T-helper 17 cell (primary cell): ENCODE results near the gene ZNF765. TPM values are rescaled to one million over a fixed set of nuclear protein-coding genes. Genes with fewer than 3 reads are reported as not detected.
"Not testable (repeated sequence)": the region's sequence is repeated elsewhere in the genome, so short reads cannot be mapped to it uniquely, and the experiment has no call there.

Experiments used
- ATAC-seq: fragments of 150-1000 bp; cut with Tn5 transposase; 2 replicates; pipeline ENCODE4 v1.10.0; 2021; ENCODE audit warnings: mild to moderate bottlenecking, moderate library complexity
- DNase-seq, 3 donors: peaks; one replicate each; pipeline versions ENCODE4 v3.0.0 to v3.0.0-alpha.2; 2020 to 2021
- H3K9me3 ChIP-seq: one replicate; pipeline ENCODE4 v1.7.0; 2013; ENCODE audit warnings: low read length, mild to moderate bottlenecking; ENCODE audit not compliant: control insufficient read depth, poor library complexity, severe bottlenecking
- H3K27ac Mint-ChIP-seq: one replicate; pipeline ENCODE4 v1.8.0; 2022; ENCODE audit warnings: mild to moderate bottlenecking, moderate library complexity, mixed read lengths
- H3K27me3 Mint-ChIP-seq: one replicate; pipeline ENCODE4 v1.8.0; 2022; ENCODE audit warnings: mixed read lengths
- H3K36me3 Mint-ChIP-seq: one replicate; pipeline ENCODE4 v1.8.0; 2022; ENCODE audit warnings: low read depth, mixed read lengths
- H3K4me1 Mint-ChIP-seq: one replicate; pipeline ENCODE4 v1.8.0; 2022; ENCODE audit warnings: mild to moderate bottlenecking, mixed read lengths
- H3K4me3 Mint-ChIP-seq: one replicate; pipeline ENCODE4 v1.8.0; 2022; ENCODE audit warnings: mild to moderate bottlenecking, moderate library complexity, mixed read lengths
- total RNA-seq, 4 donors: library from RNA in 2 of 4; stranded (reverse) in 2 of 4; gene quantifications; one replicate each; pipeline ENCODE4 v1.2.3 and lab custom pipeline; 2022 to 2026

The ZNF765 gene
- total RNA-seq, 2 donors from 2014 or later: 6.7 to 7.7 TPM

DNA sequence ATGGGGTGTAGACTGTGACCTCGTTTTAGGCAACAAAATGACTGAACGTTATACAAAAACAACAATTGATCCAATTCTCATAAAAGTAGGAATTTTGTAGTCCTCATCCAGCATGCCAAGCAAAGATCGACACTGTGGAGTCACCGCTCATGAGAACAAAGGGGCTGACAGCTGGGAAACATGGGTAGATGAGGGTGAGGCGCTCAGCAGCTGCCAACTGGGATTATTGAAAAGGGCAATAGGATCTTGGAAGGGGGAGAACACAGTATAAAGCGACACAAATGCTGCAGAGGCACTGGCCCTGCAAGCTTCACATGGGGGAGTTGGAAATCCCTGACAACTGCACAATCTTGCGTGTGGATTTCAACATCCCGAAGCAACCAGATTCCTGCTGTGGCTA, 5.4 kb upstream of the ZNF765 start:
- no peak for ATAC-seq
- Mint-ChIP-seq H3K27ac (no peak overlapping the region), H3K4me3 (no peak overlapping the region), H3K4me1 (no peaks in the 10 kb centered on the region), H3K27me3 (no peaks in the 10 kb centered on the region), H3K36me3 (peaks cover 6% of the 10 kb centered on the region)
- DNase-seq: no peak
- peaks cover 15% of the 10 kb centered on the region for H3K9me3 ChIP-seq

DNA sequence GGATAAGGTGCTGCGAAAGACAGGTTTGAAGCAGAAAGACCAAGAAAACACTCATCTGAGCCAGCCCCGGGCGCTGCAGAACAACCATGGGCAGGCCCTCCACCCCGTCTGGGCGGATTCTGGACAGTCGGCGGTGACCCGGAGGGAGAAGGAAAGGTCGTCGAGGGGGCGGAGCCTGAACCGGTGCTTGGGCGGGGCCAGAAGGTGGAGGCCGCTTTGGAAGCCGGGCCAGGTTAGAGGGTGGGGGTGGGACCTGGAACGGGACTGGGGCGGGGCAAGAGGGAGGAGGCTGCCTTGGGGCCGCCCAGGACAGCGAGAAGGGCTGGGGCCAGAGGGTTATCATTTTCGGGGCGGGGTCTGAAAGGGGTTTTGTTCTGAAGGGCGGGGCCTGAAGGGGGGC, 5.0 kb upstream of the ZNF765 start:
- H3K4me3 Mint-ChIP-seq: no peak overlapping the region
- no peaks in the 10 kb centered on the region for H3K27me3 Mint-ChIP-seq
- peaks cover 11% of the 10 kb centered on the region for H3K9me3 ChIP-seq
- DNase-seq (no peak), ATAC-seq (no peak)
- H3K4me1 Mint-ChIP-seq: no peaks in the 10 kb centered on the region
- H3K27ac Mint-ChIP-seq: no peak overlapping the region
- peaks cover 4% of the 10 kb centered on the region for H3K36me3 Mint-ChIP-seq

DNA sequence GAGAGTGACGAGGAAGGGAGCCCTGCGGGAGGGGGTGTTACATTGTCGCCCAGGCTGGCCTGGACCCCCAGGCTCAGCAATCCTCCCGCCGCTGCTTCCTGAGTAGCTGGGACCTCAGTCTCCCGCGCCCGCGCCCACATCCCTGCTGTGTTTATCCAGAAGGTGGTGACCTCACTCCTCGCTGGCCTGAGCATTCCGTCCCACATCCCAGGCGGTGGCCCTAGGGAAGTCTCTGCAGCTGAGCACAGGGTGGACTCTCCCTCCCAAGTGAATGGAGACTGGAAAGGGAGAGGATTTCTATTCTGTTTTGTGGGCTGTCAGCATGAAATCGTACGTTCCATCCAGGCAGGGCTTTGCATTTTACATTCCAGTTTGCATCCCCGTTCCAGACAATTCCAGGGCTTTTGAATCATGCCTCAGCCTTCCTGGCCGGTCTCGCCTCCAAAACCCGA, 401 bp upstream of the ZNF765 start:
- Mint-ChIP-seq H3K27ac (peak overlapping the region; percentile 95), H3K27me3 (no peaks in the 10 kb centered on the region), H3K4me3 (peak overlapping the region; percentile 95), H3K4me1 (peaks cover 12% of the 10 kb centered on the region), H3K36me3 (peaks cover 8% of the 10 kb centered on the region)
- DNase-seq: no peak
- H3K9me3 ChIP-seq: no peaks in the 10 kb centered on the region
- no peak for ATAC-seq

- H3K27me3 Mint-ChIP-seq, H3K9me3 ChIP-seq, ATAC-seq, DNase-seq: not testable (repeated sequence)
- Mint-ChIP-seq H3K4me3 (peak overlapping the region; percentile 95), H3K4me1 (peaks cover 12% of the 10 kb centered on the region), H3K27ac (peak overlapping the region; percentile 95), H3K36me3 (peaks cover 12% of the 10 kb centered on the region)
Measured at GRCh38 chr19:53395840-53396524, 1.0 kb downstream of the ZNF765 start.

DNA sequence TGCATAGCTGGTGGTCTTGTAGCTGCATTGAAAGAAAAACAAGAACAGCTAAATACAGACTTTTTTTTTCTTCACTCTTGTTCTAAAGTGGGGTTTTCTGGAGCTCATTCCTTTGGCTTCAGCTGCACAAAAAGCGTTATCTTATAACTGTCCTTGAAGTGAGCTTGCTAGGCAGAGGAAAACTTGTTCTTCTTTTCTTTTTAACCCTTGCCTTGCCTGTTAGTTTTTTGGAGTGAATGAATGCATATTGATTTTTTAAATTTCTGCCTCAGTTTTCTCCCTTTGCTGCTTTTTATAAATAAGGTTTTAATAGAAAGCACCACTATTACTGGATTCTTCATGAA, 1.5 kb downstream of the ZNF765 start:
- H3K36me3 Mint-ChIP-seq: peaks cover 14% of the 10 kb centered on the region

DNA sequence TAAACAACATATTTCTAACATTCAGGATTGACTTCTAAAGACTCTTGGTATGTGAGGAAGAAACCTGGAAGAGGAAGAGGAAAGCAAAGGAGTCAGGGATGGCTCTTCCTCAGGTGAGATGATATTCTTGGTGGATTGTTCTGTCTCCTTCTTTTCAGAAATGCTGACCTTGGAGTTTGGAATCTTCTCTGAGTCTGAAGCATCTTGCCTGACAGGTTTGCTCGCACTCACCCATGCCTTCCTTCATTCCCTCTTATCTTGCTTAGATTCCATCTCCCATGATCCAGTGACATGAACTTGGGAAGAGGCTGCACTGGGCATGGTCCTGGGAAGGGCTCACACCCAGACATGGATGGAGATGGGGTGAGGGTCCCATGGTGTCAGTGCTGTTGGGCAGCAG, 3.0 kb downstream of the ZNF765 start:
- not testable (repeated sequence) for H3K27me3 Mint-ChIP-seq, ATAC-seq, H3K9me3 ChIP-seq, DNase-seq, H3K27ac Mint-ChIP-seq, H3K4me3 Mint-ChIP-seq
- peaks cover 12% of the 10 kb centered on the region for H3K4me1 Mint-ChIP-seq
- peaks cover 14% of the 10 kb centered on the region for H3K36me3 Mint-ChIP-seq

More for the DNA sequence above, 1.5 kb downstream of the ZNF765 start:
- Mint-ChIP-seq H3K4me1 (peaks cover 12% of the 10 kb centered on the region), H3K27ac (no peak overlapping the region), H3K27me3 (no peaks in the 10 kb centered on the region), H3K4me3 (peak overlapping the region; percentile 95)
- DNase-seq: no peak
- ATAC-seq: no peak
- H3K9me3 ChIP-seq: peaks cover under 1% of the 10 kb centered on the region

DNA sequence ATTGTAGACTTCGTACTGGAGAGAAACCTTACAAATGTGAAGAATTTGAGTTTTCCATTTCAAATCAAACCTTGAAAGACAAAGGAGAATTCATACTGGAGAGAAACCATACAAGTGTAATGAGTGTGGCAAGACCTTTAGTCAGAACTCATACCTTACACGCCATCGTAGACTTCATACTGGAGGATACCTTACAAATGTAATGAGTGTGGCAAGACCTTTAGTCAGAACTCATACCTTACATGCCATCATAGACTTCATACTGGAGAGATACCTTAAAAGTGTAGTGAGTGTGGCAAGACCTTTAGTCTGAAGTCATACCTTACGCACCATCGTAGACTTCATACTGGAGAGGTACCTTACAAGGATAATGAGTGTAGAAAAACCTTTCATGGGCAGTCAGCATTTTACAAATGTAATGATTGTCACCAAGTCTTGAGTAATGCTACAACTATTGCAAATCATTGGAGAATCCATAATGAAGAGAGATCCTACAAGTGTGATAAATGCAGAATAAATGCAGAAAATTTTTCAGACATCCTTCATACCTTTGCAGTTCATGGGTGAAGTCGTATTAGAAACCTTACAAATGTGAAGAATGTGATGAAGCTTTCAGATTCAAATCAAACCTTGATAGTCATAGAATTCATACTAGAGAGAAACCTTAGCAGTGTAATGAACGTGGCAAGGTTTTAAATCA, 14.7 kb downstream of the ZNF765 start:
- Mint-ChIP-seq H3K4me3 (no peak overlapping the region), H3K27me3 (no peaks in the 10 kb centered on the region), H3K4me1 (no peaks in the 10 kb centered on the region), H3K27ac (no peak overlapping the region), H3K36me3 (peaks cover 6% of the 10 kb centered on the region)
- H3K9me3 ChIP-seq: peaks cover 49% of the 10 kb centered on the region
- no peak for ATAC-seq
- no peak for DNase-seq

- not testable (repeated sequence) for DNase-seq, ATAC-seq
Measured at GRCh38 chr19:53420520-53421315, 25.8 kb downstream of the ZNF765 start.

DNA sequence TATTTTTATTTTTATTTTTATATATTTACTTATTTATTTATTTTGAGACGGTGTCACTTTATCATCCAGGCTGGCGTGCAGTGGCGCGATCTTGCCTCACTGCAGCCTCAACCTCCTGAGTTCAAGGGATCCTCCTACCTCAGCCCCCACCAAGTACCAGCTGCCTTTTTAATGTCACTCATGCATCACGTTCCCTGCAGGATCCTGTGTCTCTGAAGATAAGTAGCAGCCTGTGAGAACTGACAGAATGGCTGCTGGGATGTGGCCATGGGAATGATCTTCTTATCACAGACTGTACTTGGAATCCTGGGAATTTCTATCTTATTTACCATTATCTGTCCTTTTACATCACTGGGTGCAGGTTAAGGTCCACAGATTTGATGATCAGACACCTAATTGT, 27.6 kb downstream of the ZNF765 start:
- Mint-ChIP-seq H3K4me1 (no peaks in the 10 kb centered on the region), H3K4me3 (no peak overlapping the region), H3K27ac (no peak overlapping the region), H3K36me3 (no peaks in the 10 kb centered on the region), H3K27me3 (no peaks in the 10 kb centered on the region)
- ATAC-seq: no peak
- DNase-seq: no peak
- H3K9me3 ChIP-seq: peaks cover 4% of the 10 kb centered on the region

More at GRCh38 chr19:53420520-53421315, 25.8 kb downstream of the ZNF765 start:
- not testable (repeated sequence) for H3K4me3 Mint-ChIP-seq, H3K9me3 ChIP-seq, H3K36me3 Mint-ChIP-seq, H3K27ac Mint-ChIP-seq, H3K27me3 Mint-ChIP-seq, H3K4me1 Mint-ChIP-seq

- not testable (repeated sequence) for H3K27me3 Mint-ChIP-seq, DNase-seq, H3K4me3 Mint-ChIP-seq, H3K36me3 Mint-ChIP-seq, H3K27ac Mint-ChIP-seq, H3K4me1 Mint-ChIP-seq, ATAC-seq, H3K9me3 ChIP-seq
Measured at GRCh38 chr19:53423074-53423473, 28.1 kb downstream of the ZNF765 start.

DNA sequence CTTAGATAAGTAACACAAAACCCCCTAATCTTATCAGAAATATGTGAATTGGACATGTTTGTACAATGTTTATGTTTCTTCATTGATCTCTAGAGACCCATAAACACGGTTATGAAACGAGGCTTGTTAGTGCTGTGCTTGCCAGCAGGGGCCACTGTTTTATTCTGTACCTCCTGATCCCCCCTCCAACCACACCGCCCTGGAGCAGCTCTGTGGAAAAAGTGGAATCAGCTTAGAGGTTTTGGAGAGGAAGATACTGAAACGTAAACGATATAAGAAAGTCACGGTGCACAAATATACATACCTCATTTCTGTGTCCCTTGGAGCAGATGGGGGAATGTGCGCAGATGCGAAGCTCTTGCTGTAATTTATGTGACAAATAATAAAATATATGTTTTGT, 28.7 kb downstream of the ZNF765 start:
- H3K27me3 Mint-ChIP-seq, H3K4me3 Mint-ChIP-seq, H3K36me3 Mint-ChIP-seq, DNase-seq, ATAC-seq, H3K4me1 Mint-ChIP-seq, H3K27ac Mint-ChIP-seq, H3K9me3 ChIP-seq: not testable (repeated sequence)

DNA sequence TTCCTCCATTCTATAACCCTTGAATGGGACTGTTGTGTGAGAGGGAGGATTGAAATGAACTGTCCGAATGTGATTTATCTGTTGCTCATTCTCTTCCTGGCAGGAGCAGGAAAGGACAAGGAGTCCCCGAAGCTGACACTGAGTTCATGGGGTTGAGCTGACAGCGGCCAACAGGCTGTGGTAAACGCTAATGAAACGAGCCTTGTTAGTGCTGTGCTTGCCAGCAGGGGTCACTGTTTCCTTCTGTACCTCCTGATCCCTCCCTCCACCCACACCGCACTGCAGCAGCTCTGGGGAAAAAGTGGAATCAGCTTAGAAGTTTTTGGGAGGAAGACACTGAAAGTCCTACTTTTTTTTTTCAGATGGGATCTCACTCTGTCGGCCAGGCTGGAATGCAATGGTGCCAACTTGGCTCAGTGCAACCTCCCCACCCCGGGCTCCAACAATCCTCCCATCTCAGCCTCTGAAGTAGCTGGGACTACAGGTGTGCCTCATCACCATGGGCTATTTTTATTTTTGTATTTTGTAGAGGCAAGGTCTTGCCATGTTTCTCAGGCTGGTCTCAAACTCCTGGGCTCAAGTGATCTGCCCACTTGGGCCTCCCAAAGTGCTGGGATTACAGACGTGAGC, 30.1 kb downstream of the ZNF765 start:
- Mint-ChIP-seq H3K36me3 (no peaks in the 10 kb centered on the region), H3K27ac (no peak overlapping the region), H3K4me3 (no peak overlapping the region), H3K4me1 (no peaks in the 10 kb centered on the region), H3K27me3 (no peaks in the 10 kb centered on the region)
- peak; percentile 30 to 49 (median 41) for DNase-seq
- peak; percentile 89 for ATAC-seq
- no peaks in the 10 kb centered on the region for H3K9me3 ChIP-seq
